ENCODE results near the gene CDH4. TPM values are rescaled to one million over a fixed set of nuclear protein-coding genes. Genes with fewer than 3 reads are reported as not detected.

The CDH4 gene
- total RNA-seq, 1 donor from 2014 or later: 39.7 TPM

DNA sequence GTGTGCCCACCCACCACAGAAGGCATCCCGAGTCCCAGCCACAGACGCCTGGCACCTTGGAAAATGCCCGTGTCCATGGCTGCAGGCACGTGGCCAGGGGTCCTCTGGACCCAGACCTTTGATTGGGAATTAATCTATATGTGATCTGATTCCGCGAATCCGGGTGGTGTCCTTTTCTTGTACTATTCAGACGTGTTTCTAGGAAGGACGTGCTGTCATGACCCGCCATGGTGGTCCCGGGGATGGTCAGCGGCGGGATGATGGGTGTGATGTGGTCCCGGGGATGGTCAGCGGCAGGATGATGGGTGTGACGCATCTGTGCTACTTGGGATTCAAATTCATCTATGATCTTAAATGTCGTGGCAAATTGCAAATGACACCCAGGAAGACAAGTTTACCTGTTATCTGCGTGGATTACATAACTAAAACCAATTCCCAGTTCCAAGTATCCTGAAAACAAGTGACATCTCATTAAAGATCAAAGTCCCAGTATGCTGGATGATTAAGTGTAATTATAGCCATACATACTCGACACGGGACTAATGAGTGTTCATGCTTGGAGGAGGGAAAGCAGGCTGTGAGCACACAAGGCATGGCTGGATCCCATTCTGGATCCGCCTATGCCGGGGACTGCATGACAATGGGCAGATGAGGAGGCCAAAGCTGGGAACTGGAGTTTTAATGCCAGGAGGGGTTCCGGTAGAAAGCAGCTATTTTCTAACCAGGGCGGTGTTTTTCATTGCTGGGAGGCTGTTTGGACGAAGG is 557.1 kb downstream of the CDH4 start:
- peaks cover 2% of the 10 kb centered on the region for H3K27me3 ChIP-seq (ENCODE audit: control insufficient read depth, insufficient read depth, low read length)
- TF ChIP-seq, protein P1, sequence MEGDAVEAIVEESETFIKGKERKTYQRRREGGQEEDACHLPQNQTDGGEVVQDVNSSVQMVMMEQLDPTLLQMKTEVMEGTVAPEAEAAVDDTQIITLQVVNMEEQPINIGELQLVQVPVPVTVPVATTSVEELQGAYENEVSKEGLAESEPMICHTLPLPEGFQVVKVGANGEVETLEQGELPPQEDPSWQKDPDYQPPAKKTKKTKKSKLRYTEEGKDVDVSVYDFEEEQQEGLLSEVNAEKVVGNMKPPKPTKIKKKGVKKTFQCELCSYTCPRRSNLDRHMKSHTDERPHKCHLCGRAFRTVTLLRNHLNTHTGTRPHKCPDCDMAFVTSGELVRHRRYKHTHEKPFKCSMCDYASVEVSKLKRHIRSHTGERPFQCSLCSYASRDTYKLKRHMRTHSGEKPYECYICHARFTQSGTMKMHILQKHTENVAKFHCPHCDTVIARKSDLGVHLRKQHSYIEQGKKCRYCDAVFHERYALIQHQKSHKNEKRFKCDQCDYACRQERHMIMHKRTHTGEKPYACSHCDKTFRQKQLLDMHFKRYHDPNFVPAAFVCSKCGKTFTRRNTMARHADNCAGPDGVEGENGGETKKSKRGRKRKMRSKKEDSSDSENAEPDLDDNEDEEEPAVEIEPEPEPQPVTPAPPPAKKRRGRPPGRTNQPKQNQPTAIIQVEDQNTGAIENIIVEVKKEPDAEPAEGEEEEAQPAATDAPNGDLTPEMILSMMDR (IDR thresholded peaks at IDR 0.05; ENCODE audit: insufficient read depth, low read length, poor library complexity, severe bottlenecking): no peak
- no peak overlapping the region for H3K4me3 ChIP-seq (ENCODE audit: low read depth, low read length)
- DNase-seq (ENCODE audit: low read depth): no peak
- H3K36me3 ChIP-seq (ENCODE audit: control insufficient read depth, insufficient read depth, low read length): no peaks in the 10 kb centered on the region

DNA sequence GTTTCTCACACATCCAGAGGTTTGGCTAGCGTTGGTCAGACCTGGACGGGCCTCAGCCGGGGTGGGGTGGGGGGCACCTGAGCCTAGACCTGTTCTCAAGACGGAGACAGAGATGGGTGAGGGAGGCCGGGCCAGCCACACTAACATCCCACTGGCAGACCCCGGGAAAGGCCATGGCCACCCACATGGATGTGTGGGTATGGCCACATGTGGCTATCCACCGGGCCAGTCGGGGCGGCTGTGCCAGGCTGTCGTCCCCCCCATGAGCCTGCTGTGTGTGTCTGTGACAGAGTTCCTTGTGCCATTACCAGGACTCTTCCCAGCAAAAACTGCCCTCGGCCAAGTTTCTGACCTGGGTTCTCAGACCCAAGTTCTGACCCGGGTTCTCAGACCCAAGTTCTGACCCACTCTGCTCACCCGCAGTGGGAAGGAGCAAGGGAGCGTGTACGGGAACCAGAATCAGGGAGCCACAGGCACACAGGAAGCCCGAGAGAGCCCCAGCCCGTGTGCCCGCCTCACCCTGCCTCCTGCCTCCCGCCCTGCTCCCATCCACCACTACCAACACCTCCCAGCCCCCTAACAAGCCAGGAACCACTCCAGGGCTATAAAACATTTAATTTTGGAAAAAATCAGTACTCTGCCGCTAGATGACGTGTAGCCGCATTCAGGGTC is 558.1 kb downstream of the CDH4 start:
- Histone ChIP-seq H3K27me3 (ENCODE audit: control insufficient read depth, insufficient read depth, low read length) (no peaks in the 10 kb centered on the region), H3K36me3 (ENCODE audit: control insufficient read depth, insufficient read depth, low read length) (no peaks in the 10 kb centered on the region), H3K4me3 (ENCODE audit: low read depth, low read length) (no peak overlapping the region)
- TF ChIP-seq, protein P1 (IDR thresholded peaks at IDR 0.05; ENCODE audit: insufficient read depth, low read length, poor library complexity, severe bottlenecking): no peak
- DNase-seq (ENCODE audit: low read depth): no peak

DNA sequence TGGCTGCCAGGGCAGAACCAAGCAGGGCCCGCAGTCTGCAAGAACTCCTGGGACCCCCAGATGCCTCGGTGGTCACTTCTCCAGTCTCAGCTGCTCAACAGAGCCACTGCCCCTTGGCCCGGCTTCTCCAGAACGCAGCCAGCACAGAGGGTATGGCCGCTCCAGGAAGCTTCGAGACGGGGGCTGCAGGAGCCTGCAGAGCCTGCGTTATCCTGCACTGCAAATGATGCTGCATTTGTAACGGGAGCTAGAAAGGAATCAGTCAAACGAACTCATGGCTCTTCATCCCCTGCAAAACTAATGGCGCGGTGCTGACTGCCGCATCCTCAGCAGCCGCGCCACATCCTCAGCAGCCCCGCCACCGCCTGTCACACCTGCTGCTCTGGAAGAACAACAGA is 558.7 kb downstream of the CDH4 start:
- DNase-seq (ENCODE audit: low read depth): no peak
- Histone ChIP-seq H3K36me3 (ENCODE audit: control insufficient read depth, insufficient read depth, low read length) (no peaks in the 10 kb centered on the region), H3K27me3 (ENCODE audit: control insufficient read depth, insufficient read depth, low read length) (no peaks in the 10 kb centered on the region), H3K4me3 (ENCODE audit: low read depth, low read length) (no peak overlapping the region)
- TF ChIP-seq, protein P1 (IDR thresholded peaks at IDR 0.05; ENCODE audit: insufficient read depth, low read length, poor library complexity, severe bottlenecking): no peak

DNA sequence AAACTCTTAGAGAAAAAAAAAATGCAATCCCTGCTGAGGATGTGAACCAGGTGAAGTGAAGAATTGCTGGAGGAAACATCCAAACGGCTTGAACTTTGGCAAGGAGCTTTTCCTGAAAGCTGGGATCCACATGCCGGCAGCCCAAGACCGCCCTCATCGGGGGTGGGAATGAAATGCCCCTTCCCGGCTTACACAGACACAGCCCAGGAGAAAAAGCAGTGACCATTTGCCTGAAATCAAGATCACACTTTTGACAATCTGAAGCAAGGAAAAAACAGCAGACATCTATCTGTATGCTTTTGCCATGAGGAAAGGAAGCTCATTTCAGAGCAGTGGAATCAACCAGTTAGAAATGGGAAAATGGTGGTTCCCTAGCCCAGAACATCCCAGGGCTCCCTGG is 559.1 kb downstream of the CDH4 start:
- TF ChIP-seq, protein P1 (IDR thresholded peaks at IDR 0.05; ENCODE audit: insufficient read depth, low read length, poor library complexity, severe bottlenecking): no peak
- Histone ChIP-seq H3K36me3 (ENCODE audit: control insufficient read depth, insufficient read depth, low read length) (no peaks in the 10 kb centered on the region), H3K4me3 (ENCODE audit: low read depth, low read length) (no peak overlapping the region), H3K27me3 (ENCODE audit: control insufficient read depth, insufficient read depth, low read length) (no peaks in the 10 kb centered on the region)
- no peak for DNase-seq (ENCODE audit: low read depth)

DNA sequence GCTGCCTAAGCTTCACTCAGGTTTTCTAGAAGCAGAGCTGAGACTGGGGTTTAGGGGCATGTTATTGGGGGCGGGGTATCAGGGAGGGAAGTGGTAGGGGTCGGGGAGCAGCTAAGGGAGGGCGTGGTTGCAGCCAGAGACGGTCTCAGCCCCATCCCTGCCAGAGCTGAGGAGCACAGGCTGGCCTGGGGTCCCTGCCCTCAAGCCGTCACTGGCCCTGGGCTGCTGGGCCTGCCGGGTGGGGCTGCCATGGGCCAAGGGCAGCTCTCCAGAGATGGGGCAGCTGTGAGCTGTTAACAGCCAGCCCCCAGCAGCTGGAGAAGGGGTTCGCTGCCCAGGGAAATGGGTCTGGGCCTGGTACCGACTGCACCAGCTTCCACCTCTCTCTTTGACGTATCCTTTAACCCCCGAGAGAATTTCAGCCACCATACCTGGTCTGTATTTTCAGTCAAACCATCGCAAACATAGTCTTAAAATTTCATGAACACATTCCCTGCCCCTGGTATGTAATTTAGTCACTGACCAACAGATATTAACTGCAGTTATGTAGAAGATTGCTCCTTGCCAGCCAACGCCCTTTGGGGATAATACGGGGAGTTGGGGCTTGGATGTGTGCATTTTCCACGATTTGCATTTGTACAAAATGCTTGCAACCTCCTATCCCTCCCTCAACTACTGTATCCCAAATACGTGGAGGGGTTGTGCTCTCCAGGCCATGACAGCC is 560.2 kb downstream of the CDH4 start:
- TF ChIP-seq, protein P1 (IDR thresholded peaks at IDR 0.05; ENCODE audit: insufficient read depth, low read length, poor library complexity, severe bottlenecking): no peak

More for the DNA sequence above, 560.2 kb downstream of the CDH4 start:
- H3K27me3 ChIP-seq (ENCODE audit: control insufficient read depth, insufficient read depth, low read length): no peaks in the 10 kb centered on the region
- no peak overlapping the region for H3K4me3 ChIP-seq (ENCODE audit: low read depth, low read length)
- no peaks in the 10 kb centered on the region for H3K36me3 ChIP-seq (ENCODE audit: control insufficient read depth, insufficient read depth, low read length)
- no peak for DNase-seq (ENCODE audit: low read depth)
